GM18526 (cell line): ENCODE results near the gene ADAM33.

Source experiments
- POLR2A ChIP-seq: IDR thresholded peaks from 3 replicates; pipeline ENCODE4 v1.6.1; 2011; ENCODE audit not compliant: insufficient read length; ENCODE audit errors: extremely low read depth

ADAM33 gene

GRCh38 chr20:3679749-3680700 is 1.8 kb downstream of the ADAM33 start:
- TF ChIP-seq POLR2A, result no peak

DNA sequence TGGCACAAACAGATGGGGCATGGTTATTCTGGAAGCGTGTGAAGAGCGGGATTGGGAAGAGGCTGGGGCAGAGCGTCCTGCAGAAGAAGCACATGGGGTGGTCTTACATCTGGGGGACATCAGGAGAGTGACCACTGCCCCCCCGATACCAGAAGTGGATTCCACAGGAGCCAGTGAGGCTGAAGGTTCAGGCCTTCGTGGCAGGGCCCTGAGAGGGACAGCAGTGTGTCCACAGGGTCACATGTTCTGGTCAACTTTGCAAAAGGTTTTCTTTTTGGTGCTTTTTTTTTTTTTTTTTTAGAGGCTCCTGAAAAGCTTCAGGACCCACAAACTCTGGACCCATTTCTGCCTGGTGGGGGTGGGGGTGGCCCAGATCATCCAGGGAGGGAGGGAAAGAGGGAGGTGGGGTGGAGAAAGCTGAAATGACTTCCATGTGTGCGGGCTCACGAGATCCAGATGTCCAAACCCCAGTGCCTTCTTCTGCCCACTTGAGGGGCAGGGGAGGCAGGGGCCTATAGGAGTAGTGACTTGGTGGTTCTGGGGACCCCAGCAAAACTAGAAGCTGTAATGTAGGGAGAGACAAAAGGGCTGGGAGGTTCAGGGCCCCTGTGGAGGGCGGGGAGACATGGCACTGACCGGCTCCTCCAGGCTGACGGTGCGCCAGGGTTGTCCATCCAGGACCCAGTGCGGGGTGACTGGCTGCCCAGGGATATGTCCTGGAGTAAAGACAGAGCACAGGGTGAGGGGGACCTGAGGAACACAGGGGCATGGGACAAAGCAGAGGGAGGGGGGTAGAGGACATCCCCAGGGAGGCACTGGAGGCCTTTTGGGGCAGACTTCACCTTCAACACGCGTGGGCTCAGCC is 2.7 kb downstream of the ADAM33 start:
- TF ChIP-seq POLR2A, result no peak

DNA sequence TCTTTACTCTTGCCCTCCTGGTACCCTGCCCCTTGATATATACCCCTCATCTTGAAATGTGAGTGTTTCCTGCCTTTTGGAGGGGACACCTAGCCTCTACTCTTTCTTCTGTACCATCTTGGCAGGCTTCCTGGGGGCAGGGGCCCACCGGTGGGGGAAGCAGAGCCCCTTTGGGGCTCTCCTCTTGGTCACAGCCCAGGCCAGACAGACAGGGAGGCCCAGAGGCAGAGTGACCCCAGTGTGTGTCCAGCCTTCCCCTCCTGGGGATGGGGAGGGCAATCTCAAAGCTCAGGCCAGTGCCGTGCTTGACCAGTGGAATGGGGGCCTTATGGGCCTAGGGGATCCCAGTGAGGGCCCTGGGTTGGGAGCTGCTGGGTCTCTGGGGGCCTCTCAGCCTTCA is 3.6 kb downstream of the ADAM33 start:
- TF ChIP-seq POLR2A, result no peak

- no peak for TF ChIP-seq POLR2A
Observed at GRCh38 chr20:3677733-3678132, 4.1 kb downstream of the ADAM33 start.

DNA sequence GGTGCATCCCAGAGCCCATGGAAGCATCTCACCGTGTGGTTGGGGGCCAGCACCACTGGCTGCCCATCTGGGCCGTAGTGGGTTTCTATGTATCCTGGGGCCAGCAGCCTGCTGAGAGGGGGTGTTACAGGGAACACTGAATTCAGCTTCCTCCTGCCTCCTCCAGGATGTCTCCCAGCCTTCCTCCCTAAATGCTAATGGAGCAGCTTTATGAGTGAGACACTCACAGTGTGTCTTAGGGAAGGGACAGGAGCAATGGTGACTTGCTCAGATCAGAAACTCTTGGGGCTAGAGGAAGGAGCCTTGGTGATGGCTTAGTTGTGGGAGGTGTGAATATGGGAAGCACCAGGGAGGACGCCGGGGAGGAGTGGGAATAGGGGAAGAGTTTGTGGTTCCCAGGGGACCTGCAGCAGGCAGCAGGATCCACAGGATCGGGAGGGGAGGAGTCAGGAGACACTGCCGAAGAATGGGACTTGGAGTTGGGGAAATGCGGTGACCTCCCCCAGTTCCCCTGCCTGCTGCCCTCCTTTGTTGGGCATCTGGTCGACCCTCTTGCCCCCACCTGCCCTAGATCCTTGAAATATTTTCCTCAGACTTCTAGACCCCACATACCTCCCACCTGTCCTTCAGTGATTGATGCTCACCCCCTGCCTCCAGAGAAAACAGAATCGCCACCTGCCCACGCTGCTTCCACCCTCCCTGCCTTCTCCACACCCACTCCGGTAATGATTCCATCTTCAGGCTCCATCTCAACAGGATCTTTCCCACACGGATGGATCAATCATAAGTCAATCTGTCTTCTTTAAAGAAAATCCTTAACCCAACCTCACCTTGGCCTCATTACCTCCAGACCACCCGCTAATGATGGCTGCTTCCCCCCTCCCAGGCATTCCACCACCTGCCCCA is 6.6 kb downstream of the ADAM33 start:
- no peak for TF ChIP-seq POLR2A

- TF ChIP-seq POLR2A, result no peak
Observed at GRCh38 chr20:3674447-3674846, 7.4 kb downstream of the ADAM33 start.

GRCh38 chr20:3673221-3674070 is 8.4 kb downstream of the ADAM33 start:
- no peak for TF ChIP-seq POLR2A

DNA sequence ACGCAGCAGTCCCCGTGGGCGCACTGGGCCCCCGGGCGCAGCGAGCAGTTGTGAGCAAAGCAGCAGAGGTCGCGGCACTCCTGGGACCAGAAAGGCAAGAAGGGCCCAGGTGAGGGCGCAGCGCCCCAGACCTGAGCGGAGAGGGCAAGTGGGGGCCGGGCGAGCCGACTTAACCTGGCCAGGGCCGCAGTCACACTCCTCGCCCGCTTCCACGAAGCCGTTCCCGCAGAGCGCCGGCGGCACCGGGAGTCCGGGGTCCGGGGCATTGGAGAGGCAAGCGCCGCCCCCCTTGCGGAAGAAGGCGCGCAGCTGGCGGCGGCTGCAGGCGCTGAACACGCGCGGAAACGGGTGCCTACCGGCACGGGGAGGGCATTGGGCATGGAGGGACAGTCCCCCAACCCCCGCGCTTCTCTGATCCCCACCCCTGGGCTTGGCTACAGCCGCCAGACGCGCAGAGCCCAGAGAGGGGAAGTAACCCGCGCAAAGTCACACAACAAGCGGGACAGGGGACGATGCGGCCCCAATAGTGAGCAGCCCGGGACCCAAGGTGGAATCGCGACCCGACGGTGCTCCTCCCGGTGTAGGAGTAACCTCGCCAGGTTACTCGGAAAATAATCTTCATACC is 9.2 kb downstream of the ADAM33 start:
- no peak for TF ChIP-seq POLR2A

GRCh38 chr20:3671986-3672546 is 9.7 kb downstream of the ADAM33 start:
- no peak for TF ChIP-seq POLR2A

GRCh38 chr20:3670945-3671344 is 10.9 kb downstream of the ADAM33 start:
- no peak for TF ChIP-seq POLR2A

DNA sequence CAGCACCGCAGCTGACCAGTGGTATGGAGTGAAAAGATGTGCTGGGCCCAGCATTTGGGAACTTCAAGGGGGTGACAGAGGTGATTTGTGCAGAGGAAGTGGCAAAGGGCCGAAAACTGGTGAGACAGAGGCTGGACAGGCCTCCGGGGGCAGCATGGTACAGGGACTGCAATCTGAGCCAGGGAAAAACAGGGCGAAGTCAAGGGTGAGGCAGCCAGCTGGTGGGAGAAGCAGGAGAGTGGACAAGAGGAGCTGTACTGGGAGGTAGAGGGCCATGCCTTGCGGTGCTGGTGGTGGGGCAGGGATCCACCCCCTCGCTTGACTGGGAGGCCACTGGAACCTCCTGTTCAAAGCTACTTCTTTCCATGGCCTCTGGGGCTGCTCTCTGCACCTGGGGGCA is 11.3 kb downstream of the ADAM33 start:
- no peak for TF ChIP-seq POLR2A

- TF ChIP-seq POLR2A, result no peak
Observed at GRCh38 chr20:3669710-3670367, 12.0 kb downstream of the ADAM33 start.
